ENCODE data around the gene IP6K1. TPM values are rescaled to one million over a fixed set of nuclear protein-coding genes. Genes with fewer than 3 reads are reported as not detected.
"Not testable (repeated sequence)": the region's sequence is repeated elsewhere in the genome, so short reads cannot be mapped to it uniquely, and the experiment has no call there.

Gene IP6K1
- total and polyA plus RNA-seq, 2 donors (not counting 1 experiment from before 2014, with no cell fraction given), result 27.8 to 77.8 TPM

- H3K79me2 ChIP-seq (ENCODE audit: control insufficient read depth, insufficient read depth, low read length), result peaks cover 85% of the 10 kb centered on the region
- ATAC-seq (ENCODE audit: low read depth) (no peak), DNase-seq (no peak)
- no peak overlapping the region for H3K4me2 ChIP-seq (replicated peaks; ENCODE audit: low read depth, low read length, poor library complexity, severe bottlenecking)
- CTCF ChIA-PET, result no interaction called here
- Mint-ChIP-seq H3K4me3 (no peak overlapping the region), H3K27ac (no peak overlapping the region), H3K27me3 (no peaks in the 10 kb centered on the region), H3K9me3 (ENCODE audit: insufficient read depth) (no peaks in the 10 kb centered on the region), H3K4me1 (peaks cover 13% of the 10 kb centered on the region)
- H3K36me3 ChIP-seq (replicated peaks in 1 of 2; ENCODE audit: control extremely low read depth in 1 of 2, control insufficient read depth in 1 of 2, extremely low read depth in 1 of 2, insufficient read depth in 2 of 2, low read length in 1 of 2), result peaks cover 4 to 36% of the 10 kb centered on the region in 2 experiments
- WGBS (ENCODE audit: insufficient coverage), result 96% methylated on average over 4 of the region's 4 CpGs
- H3K4me1 ChIP-seq (ENCODE audit: control insufficient read depth in 2 of 2, insufficient read depth in 2 of 2, low read length in 2 of 2), result no peaks in the 10 kb centered on the region
- intact Hi-C loops (cut with micrococcal nuclease), result no loop called here
- no peak overlapping the region for H3K9ac ChIP-seq (ENCODE audit: low read length)
- H2AFZ ChIP-seq (ENCODE audit: insufficient read depth, low read depth, low read length, poor library complexity, severe bottlenecking), result no peak overlapping the region
- H4K20me1 ChIP-seq (ENCODE audit: control insufficient read depth, insufficient read depth, low read length, poor library complexity, severe bottlenecking), result peaks cover 56% of the 10 kb centered on the region
- TF ChIP-seq CTCF (IDR thresholded peaks at IDR 0.05) (no peak), EZH2 (IDR thresholded peaks at IDR 0.05; ENCODE audit: borderline replicate concordance, insufficient read depth, low read depth, low read length, poor library complexity, severe bottlenecking) (no peak)
- H3K27ac ChIP-seq (ENCODE audit: low read length in 2 of 2), result no peak overlapping the region
- POLR2A ChIA-PET, result no interaction called here
- no peaks in the 10 kb centered on the region for H3K9me3 ChIP-seq (ENCODE audit: control extremely low read depth in 1 of 3, control insufficient read depth in 2 of 3, insufficient read depth in 1 of 3, low read length in 2 of 3)
- H3K4me3 ChIP-seq (ENCODE audit: control extremely low read depth in 1 of 5, extremely low read depth in 1 of 5, insufficient read depth in 1 of 5, low read depth in 2 of 5, low read length in 4 of 5), result no peak overlapping the region
- H3K27me3 ChIP-seq (replicated peaks in 1 of 4; ENCODE audit: control extremely low read depth in 1 of 4, control insufficient read depth in 3 of 4, insufficient read depth in 4 of 4, low read length in 3 of 4), result no peaks in the 10 kb centered on the region
Observed at GRCh38 chr3:49750056-49750455, 36.3 kb downstream of the IP6K1 start.

DNA sequence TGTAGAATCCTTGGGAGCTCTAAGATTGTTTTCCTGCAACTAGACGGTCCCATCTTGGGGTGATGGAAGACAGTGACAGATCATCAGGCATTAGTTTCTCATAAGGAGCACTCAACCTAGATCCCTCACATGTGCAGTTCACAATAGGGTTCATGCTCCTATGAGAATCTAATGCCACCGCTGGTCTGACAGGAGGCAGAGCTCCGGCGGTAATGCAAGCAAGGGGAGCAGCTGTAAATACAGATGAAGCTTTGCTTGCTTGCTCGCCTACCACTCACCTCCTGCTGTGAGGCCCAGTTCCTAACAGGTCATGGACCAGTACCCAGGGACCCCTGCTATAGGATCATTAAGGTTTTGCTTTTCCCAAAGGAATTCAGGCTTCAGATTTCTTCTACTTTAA lies 37.5 kb downstream of the IP6K1 start:
- intact Hi-C loops (cut with micrococcal nuclease); H3K27ac ChIP-seq (ENCODE audit: low read length in 2 of 2); H3K4me3 Mint-ChIP-seq; H3K27me3 Mint-ChIP-seq; H3K4me2 ChIP-seq (replicated peaks; ENCODE audit: low read depth, low read length, poor library complexity, severe bottlenecking); H3K27ac Mint-ChIP-seq; H3K9me3 ChIP-seq (ENCODE audit: control extremely low read depth in 1 of 3, control insufficient read depth in 2 of 3, insufficient read depth in 1 of 3, low read length in 2 of 3); H3K4me1 Mint-ChIP-seq; H3K4me1 ChIP-seq (ENCODE audit: control insufficient read depth in 2 of 2, insufficient read depth in 2 of 2, low read length in 2 of 2); H3K4me3 ChIP-seq (ENCODE audit: control extremely low read depth in 1 of 5, extremely low read depth in 1 of 5, insufficient read depth in 1 of 5, low read depth in 2 of 5, low read length in 4 of 5); H3K27me3 ChIP-seq (replicated peaks in 1 of 4; ENCODE audit: control extremely low read depth in 1 of 4, control insufficient read depth in 3 of 4, insufficient read depth in 4 of 4, low read length in 3 of 4); H3K9ac ChIP-seq (ENCODE audit: low read length); H2AFZ ChIP-seq (ENCODE audit: insufficient read depth, low read depth, low read length, poor library complexity, severe bottlenecking); ATAC-seq (ENCODE audit: low read depth); POLR2A ChIA-PET; H3K9me3 Mint-ChIP-seq (ENCODE audit: insufficient read depth); DNase-seq: not testable (repeated sequence)
- 100% methylated on average over 3 of the region's 5 CpGs for WGBS (ENCODE audit: insufficient coverage)
- peaks cover 4 to 39% of the 10 kb centered on the region in 2 experiments for H3K36me3 ChIP-seq (replicated peaks in 1 of 2; ENCODE audit: control extremely low read depth in 1 of 2, control insufficient read depth in 1 of 2, extremely low read depth in 1 of 2, insufficient read depth in 2 of 2, low read length in 1 of 2)
- H3K79me2 ChIP-seq (ENCODE audit: control insufficient read depth, insufficient read depth, low read length), result peaks cover 82% of the 10 kb centered on the region
- CTCF ChIA-PET, result interaction anchor here (0.7 to 0.8 kb wide), 2 partner anchors 17 to 23 kb away, joined by 4 to 7 read pairs; no protein-coding TSS in a partner anchor
- H4K20me1 ChIP-seq (ENCODE audit: control insufficient read depth, insufficient read depth, low read length, poor library complexity, severe bottlenecking), result peaks cover 52% of the 10 kb centered on the region
